H9 (cell line): ENCODE results near the gene CLMP. TPM values are rescaled to one million over a fixed set of nuclear protein-coding genes. Genes with fewer than 3 reads are reported as not detected.
A peak's percentile ranks its signal among the peaks of the same experiment; 100 is the strongest.

Experiments
- DNase-seq: peaks from one replicate; pipeline ENCODE4 v3.0.0-alpha.2; 2017
- H2AFZ ChIP-seq: one replicate; pipeline ENCODE4 v1.6.1; 2013; ENCODE audit warnings: mild to moderate bottlenecking, low read length, control low read depth, moderate library complexity
- H2AK5ac ChIP-seq: 2 replicates; pipeline ENCODE4 v1.6.1; 2013; ENCODE audit warnings: low read length, control low read depth, mixed read lengths; ENCODE audit not compliant: insufficient read length
- H2BK120ac ChIP-seq: one replicate; pipeline ENCODE4 v1.6.1; 2013; ENCODE audit warnings: low read depth, mild to moderate bottlenecking, low read length, control low read depth, inconsistent platforms; ENCODE audit not compliant: poor library complexity, severe bottlenecking
- H2BK12ac ChIP-seq: 2 replicates; pipeline ENCODE4 v1.6.1; 2013; ENCODE audit warnings: low read length, control low read depth, mixed read lengths, low read depth; ENCODE audit not compliant: insufficient read length
- H2BK15ac ChIP-seq: 2 replicates; pipeline ENCODE4 v1.6.1; 2013; ENCODE audit warnings: low read depth, low read length, control low read depth
- H2BK20ac ChIP-seq: one replicate; pipeline ENCODE4 v1.6.1; 2013; ENCODE audit warnings: low read depth, mild to moderate bottlenecking, low read length, control low read depth, inconsistent platforms; ENCODE audit not compliant: poor library complexity, severe bottlenecking
- H2BK5ac ChIP-seq: 2 replicates; pipeline ENCODE4 v1.6.1; 2013; ENCODE audit warnings: low read length, control low read depth, mixed read lengths; ENCODE audit not compliant: insufficient read length
- H3K14ac ChIP-seq: 2 replicates; pipeline ENCODE4 v1.6.1; 2013; ENCODE audit warnings: low read length, control low read depth; ENCODE audit not compliant: insufficient read depth
- H3K18ac ChIP-seq: 2 replicates; pipeline ENCODE4 v1.6.1; 2013; ENCODE audit warnings: low read depth, mild to moderate bottlenecking, mixed read lengths, low read length, control low read depth; ENCODE audit not compliant: insufficient read length
- H3K23ac ChIP-seq: 2 replicates; pipeline ENCODE4 v1.6.1; 2013; ENCODE audit warnings: low read length, control low read depth, mixed read lengths, low read depth; ENCODE audit not compliant: insufficient read length
- H3K23me2 ChIP-seq: 2 replicates; pipeline ENCODE4 v1.6.1; 2013; ENCODE audit warnings: low read depth, mild to moderate bottlenecking, mixed read lengths, low read length, control low read depth; ENCODE audit not compliant: insufficient read length, poor library complexity, severe bottlenecking
- H3K27ac ChIP-seq: 2 replicates; pipeline ENCODE4 v1.5.1; 2013; ENCODE audit warnings: low read length, control low read depth, mixed read lengths, low read depth; ENCODE audit not compliant: insufficient read length
- H3K27me3 ChIP-seq: 2 replicates; pipeline ENCODE4 v1.6.1; 2013; ENCODE audit warnings: low read length, control low read depth, inconsistent platforms; ENCODE audit not compliant: insufficient read depth
- H3K4ac ChIP-seq: 2 replicates; pipeline ENCODE4 v1.6.1; 2013; ENCODE audit warnings: low read depth, mild to moderate bottlenecking, control low read depth, inconsistent platforms, low read length, moderate library complexity
- H3K4me1 ChIP-seq: 2 replicates; pipeline ENCODE4 v1.6.1; 2013; ENCODE audit warnings: low read length, control low read depth, inconsistent platforms; ENCODE audit not compliant: insufficient read depth
- H3K4me2 ChIP-seq: 2 replicates; pipeline ENCODE4 v1.6.1; 2013; ENCODE audit warnings: low read length, control low read depth, mixed read lengths; ENCODE audit not compliant: insufficient read length, insufficient read depth
- H3K56ac ChIP-seq: 2 replicates; pipeline ENCODE4 v1.6.1; 2013; ENCODE audit warnings: low read depth, mild to moderate bottlenecking, mixed read lengths, low read length, control low read depth; ENCODE audit not compliant: insufficient read length
- H3K79me1 ChIP-seq: 2 replicates; pipeline ENCODE4 v1.6.1; 2013; ENCODE audit warnings: low read depth, mild to moderate bottlenecking, moderate library complexity, low read length, control low read depth, inconsistent platforms; ENCODE audit not compliant: insufficient read depth, poor library complexity, severe bottlenecking
- H3K79me2 ChIP-seq: 2 replicates; pipeline ENCODE4 v1.6.1; 2013; ENCODE audit warnings: low read length, control low read depth, inconsistent platforms; ENCODE audit not compliant: insufficient read depth
- H3K9ac ChIP-seq: 2 replicates; pipeline ENCODE4 v1.6.1; 2013; ENCODE audit warnings: low read length, control low read depth, mixed read lengths; ENCODE audit not compliant: insufficient read length; ENCODE audit errors: extremely low read depth
- H3K9me3 ChIP-seq: one replicate; pipeline ENCODE4 v1.6.1; 2013; ENCODE audit warnings: low read depth, low read length, inconsistent platforms; ENCODE audit not compliant: control insufficient read depth
- H3T11ph ChIP-seq: one replicate; pipeline ENCODE4 v1.6.1; 2013; ENCODE audit warnings: mild to moderate bottlenecking, low read length, control low read depth, inconsistent platforms
- H4K20me1 ChIP-seq: one replicate; pipeline ENCODE4 v1.6.1; 2013; ENCODE audit not compliant: control insufficient read depth, insufficient read length, insufficient read depth
- H4K5ac ChIP-seq: 2 replicates; pipeline ENCODE4 v1.6.1; 2013; ENCODE audit warnings: low read depth, mild to moderate bottlenecking, mixed read lengths, low read length, control low read depth; ENCODE audit not compliant: insufficient read length
- H4K8ac ChIP-seq: replicated peaks from 2 replicates; pipeline ENCODE4 v1.6.1; 2013; ENCODE audit warnings: low read length, control low read depth, mixed read lengths, low read depth; ENCODE audit not compliant: insufficient read length
- H4K91ac ChIP-seq: 2 replicates; pipeline ENCODE4 v1.6.1; 2013; ENCODE audit warnings: low read depth, mild to moderate bottlenecking, moderate library complexity, mixed read lengths, low read length, control low read depth; ENCODE audit not compliant: insufficient read length
- H3K27ac Mint-ChIP-seq, 3 experiments: 2 replicates in 2 of 3; 3 replicates in 1 of 3; pipeline ENCODE4 v1.8.0; 2020 to 2021; ENCODE audit warnings: mixed read lengths in 3 of 3, mild to moderate bottlenecking in 1 of 3, moderate library complexity in 1 of 3
- H3K27me3 Mint-ChIP-seq: 2 replicates; pipeline ENCODE4 v1.8.0; 2021; ENCODE audit warnings: low read depth, mild to moderate bottlenecking, moderate library complexity, mixed read lengths
- H3K36me3 Mint-ChIP-seq, 3 experiments: 2 replicates in 2 of 3; 3 replicates in 1 of 3; pipeline ENCODE4 v1.8.0; 2020 to 2021; ENCODE audit warnings: low read depth in 3 of 3, mixed read lengths in 3 of 3; ENCODE audit not compliant: insufficient read depth in 1 of 3
- H3K4me1 Mint-ChIP-seq, 2 experiments: 2 replicates each; pipeline ENCODE4 v1.8.0; 2020; ENCODE audit warnings: mixed read lengths in 2 of 2
- H3K4me3 Mint-ChIP-seq, 2 experiments: 2 replicates in 1 of 2; 3 replicates in 1 of 2; pipeline ENCODE4 v1.8.0; 2020 to 2021; ENCODE audit warnings: mild to moderate bottlenecking in 2 of 2, mixed read lengths in 2 of 2, moderate library complexity in 1 of 2
- H3K9me3 Mint-ChIP-seq, 2 experiments: 2 replicates in 1 of 2; 3 replicates in 1 of 2; pipeline ENCODE4 v1.8.0; 2020; ENCODE audit warnings: mild to moderate bottlenecking in 2 of 2, mixed read lengths in 2 of 2, moderate library complexity in 1 of 2
- WGBS: extraction: QIAGEN DNeasy Blood & Tissue Kit; methylation state at CpG from one replicate; pipeline ENCODE4 v1.1.7; 2013; ENCODE audit warnings: missing lambda C conversion rate, low lambda C conversion rate, mixed read lengths; ENCODE audit not compliant: insufficient read length; ENCODE audit errors: extremely low coverage; 5-methylcytosine and 5-hydroxymethylcytosine counted together
- total RNA-seq: library from RNA; stranded (reverse); gene quantifications from 2 replicates; pipeline ENCODE4 v1.2.1, GENCODE V29; 2021
- TF ChIP-seq, protein P1 (sequence below): fragments of 200-600 bp; sonication (generic); conservative IDR thresholded peaks from 3 replicates; pipeline ENCODE4 v1.8.0; 2021; ENCODE audit warnings: antibody characterized with exemption, mild to moderate bottlenecking

Gene CLMP
- total RNA-seq, 1 experiment from 2014 or later = 13.8 TPM

DNA sequence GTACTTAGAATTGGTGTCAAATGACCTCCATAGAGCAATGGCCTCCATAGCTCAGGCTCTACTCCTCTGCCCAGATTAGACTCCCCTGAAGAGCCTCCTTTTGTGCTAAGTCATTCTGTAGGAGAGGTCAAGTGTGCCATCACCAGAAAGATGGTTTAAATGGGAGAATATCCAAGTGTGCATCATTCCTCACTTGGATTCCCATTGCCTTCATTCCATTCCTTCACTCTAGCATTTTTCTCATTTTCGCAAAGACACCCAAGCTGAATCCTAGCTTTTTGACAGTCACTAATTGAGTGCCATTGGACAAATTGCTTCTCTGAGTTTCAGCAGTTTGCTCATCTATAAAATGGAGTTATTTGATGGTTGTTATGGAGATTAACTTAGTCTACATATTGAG lies 16.9 kb downstream of the CLMP start:
- Mint-ChIP-seq H3K27ac (peak overlapping the region in 2 of 3 experiments; percentile 45 to 55; a peak in 3 of 7 replicates), H3K4me1 (peaks cover 64 to 74% of the 10 kb centered on the region in 2 experiments), H3K36me3 (peaks cover 4 to 11% (median 10%) of the 10 kb centered on the region in 3 experiments; a peak in 6 of 7 replicates), H3K9me3 (peaks cover 4 to 6% of the 10 kb centered on the region in 2 experiments; a peak in 3 of 5 replicates), H3K27me3 (no peaks in the 10 kb centered on the region; the same call in 1 of the 2 replicates), H3K4me3 (no peak overlapping the region)
- H2BK12ac ChIP-seq = no peak overlapping the region
- H3K27ac ChIP-seq = no peak overlapping the region
- no peaks in the 10 kb centered on the region for H3K79me2 ChIP-seq
- no peak overlapping the region for H2BK20ac ChIP-seq
- no peak overlapping the region for H3K14ac ChIP-seq
- no CpG with 5 or more reads among the region's 1 CpG for WGBS
- no peaks in the 10 kb centered on the region for H3K79me1 ChIP-seq
- no peak overlapping the region for H2BK5ac ChIP-seq
- no peak overlapping the region for H4K5ac ChIP-seq
- H3K27me3 ChIP-seq = no peaks in the 10 kb centered on the region
- no peak for DNase-seq
- no peak overlapping the region for H4K91ac ChIP-seq
- TF ChIP-seq, protein P1, sequence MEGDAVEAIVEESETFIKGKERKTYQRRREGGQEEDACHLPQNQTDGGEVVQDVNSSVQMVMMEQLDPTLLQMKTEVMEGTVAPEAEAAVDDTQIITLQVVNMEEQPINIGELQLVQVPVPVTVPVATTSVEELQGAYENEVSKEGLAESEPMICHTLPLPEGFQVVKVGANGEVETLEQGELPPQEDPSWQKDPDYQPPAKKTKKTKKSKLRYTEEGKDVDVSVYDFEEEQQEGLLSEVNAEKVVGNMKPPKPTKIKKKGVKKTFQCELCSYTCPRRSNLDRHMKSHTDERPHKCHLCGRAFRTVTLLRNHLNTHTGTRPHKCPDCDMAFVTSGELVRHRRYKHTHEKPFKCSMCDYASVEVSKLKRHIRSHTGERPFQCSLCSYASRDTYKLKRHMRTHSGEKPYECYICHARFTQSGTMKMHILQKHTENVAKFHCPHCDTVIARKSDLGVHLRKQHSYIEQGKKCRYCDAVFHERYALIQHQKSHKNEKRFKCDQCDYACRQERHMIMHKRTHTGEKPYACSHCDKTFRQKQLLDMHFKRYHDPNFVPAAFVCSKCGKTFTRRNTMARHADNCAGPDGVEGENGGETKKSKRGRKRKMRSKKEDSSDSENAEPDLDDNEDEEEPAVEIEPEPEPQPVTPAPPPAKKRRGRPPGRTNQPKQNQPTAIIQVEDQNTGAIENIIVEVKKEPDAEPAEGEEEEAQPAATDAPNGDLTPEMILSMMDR = no peak
- H2AFZ ChIP-seq = no peak overlapping the region
- H3K4me2 ChIP-seq = no peak overlapping the region
- no peak overlapping the region for H3K23ac ChIP-seq
- no peak overlapping the region for H2BK120ac ChIP-seq
- H3K4me1 ChIP-seq = peaks cover 21% of the 10 kb centered on the region
- no peak overlapping the region for H3K18ac ChIP-seq
- no peak overlapping the region for H3K9ac ChIP-seq
- no peak overlapping the region for H2BK15ac ChIP-seq
- H3K9me3 ChIP-seq = no peaks in the 10 kb centered on the region
- H4K20me1 ChIP-seq = no peaks in the 10 kb centered on the region
- no peaks in the 10 kb centered on the region for H3K23me2 ChIP-seq
- no peak overlapping the region for H3T11ph ChIP-seq
- no peak overlapping the region for H3K4ac ChIP-seq
- H2AK5ac ChIP-seq = no peak overlapping the region
- H3K56ac ChIP-seq = no peak overlapping the region
- no peak overlapping the region for H4K8ac ChIP-seq
